Keratinocyte (primary cell): ENCODE measurements around the gene LCP2. TPM values are rescaled to one million over a fixed set of nuclear protein-coding genes. Genes with fewer than 3 reads are reported as not detected.

ENCODE experiments used
- DNase-seq: peaks from one replicate; pipeline ENCODE4 v3.0.0-alpha.2; 2011; ENCODE audit warnings: low read depth, missing footprints, low spot score
- FAIRE-seq: peaks from 2 replicates; lab custom pipeline; 2011; peaks lifted over from hg19 to GRCh38; lab: Jason Lieb, UNC
- H2AFZ ChIP-seq: 2 replicates; pipeline ENCODE4 v1.6.0; 2012; ENCODE audit warnings: low read length, control low read depth, inconsistent platforms; ENCODE audit not compliant: control insufficient read depth
- H3K27ac ChIP-seq: 2 replicates; pipeline ENCODE4 v1.5.1; 2011; ENCODE audit warnings: low read length; ENCODE audit not compliant: control insufficient read depth, insufficient read depth
- H3K27me3 ChIP-seq: 3 replicates; pipeline ENCODE4 v1.6.0; 2011; ENCODE audit warnings: low read length; ENCODE audit not compliant: control insufficient read depth, insufficient read depth; ENCODE audit errors: extremely low read depth
- H3K36me3 ChIP-seq, 2 experiments: 2 replicates in 1 of 2; 3 replicates in 1 of 2; pipeline ENCODE4 v1.5.1; 2011; ENCODE audit warnings: low read length in 2 of 2, mild to moderate bottlenecking in 1 of 2; ENCODE audit not compliant: control insufficient read depth in 2 of 2, insufficient read depth in 2 of 2; ENCODE audit errors: extremely low read depth in 1 of 2
- H3K4me1 ChIP-seq: 3 replicates; pipeline ENCODE4 v1.5.1; 2011; ENCODE audit warnings: low read length; ENCODE audit not compliant: control insufficient read depth, insufficient read depth; ENCODE audit errors: extremely low read depth
- H3K4me2 ChIP-seq: 3 replicates; pipeline ENCODE4 v1.6.0; 2011; ENCODE audit warnings: low read depth, low read length; ENCODE audit not compliant: control insufficient read depth, insufficient read depth; ENCODE audit errors: extremely low read depth
- H3K4me3 ChIP-seq, 3 experiments: fragments of 200-600 bp in 1 of 3; sonication (generic) in 1 of 3; 2 replicates in 2 of 3; 3 replicates in 1 of 3; pipeline ENCODE4 v1.5.1; 2011 to 2016; ENCODE audit warnings: low read length in 3 of 3, mild to moderate bottlenecking in 3 of 3, control low read depth in 2 of 3, inconsistent platforms in 1 of 3, low read depth in 1 of 3, mixed read lengths in 1 of 3, mixed run types in 1 of 3, moderate library complexity in 1 of 3; ENCODE audit not compliant: control insufficient read depth in 2 of 3, insufficient read depth in 2 of 3; ENCODE audit errors: extremely low read depth in 1 of 3
- H3K79me2 ChIP-seq: 2 replicates; pipeline ENCODE4 v1.6.0; 2012; ENCODE audit warnings: low read length; ENCODE audit not compliant: control insufficient read depth, insufficient read depth
- H3K9ac ChIP-seq: 3 replicates; pipeline ENCODE4 v1.6.0; 2011; ENCODE audit warnings: low read length; ENCODE audit not compliant: control insufficient read depth, insufficient read depth; ENCODE audit errors: extremely low read depth
- H3K9me1 ChIP-seq: 3 replicates; pipeline ENCODE4 v1.6.0; 2011; ENCODE audit warnings: low read length; ENCODE audit not compliant: control insufficient read depth, insufficient read depth; ENCODE audit errors: extremely low read depth
- H3K9me3 ChIP-seq: 2 replicates; pipeline ENCODE4 v1.5.1; 2012; ENCODE audit warnings: low read depth, low read length; ENCODE audit not compliant: control insufficient read depth
- H4K20me1 ChIP-seq: 3 replicates; pipeline ENCODE4 v1.6.0; 2011; ENCODE audit warnings: low read length; ENCODE audit not compliant: control insufficient read depth, insufficient read depth; ENCODE audit errors: extremely low read depth
- CTCF ChIP-seq, 3 experiments: IDR thresholded peaks in 1 of 3; conservative IDR thresholded peaks in 1 of 3; optimal IDR thresholded peaks in 1 of 3; 2 replicates in 2 of 3; 3 replicates in 1 of 3; pipeline versions ENCODE3 to v1.5.1; 2011; ENCODE audit warnings: low read length in 3 of 3, mild to moderate bottlenecking in 3 of 3, moderate library complexity in 2 of 3, control low read depth in 1 of 3, inconsistent platforms in 1 of 3; ENCODE audit not compliant: insufficient read depth in 2 of 3; ENCODE audit errors: extremely low read depth in 1 of 3
- EZH2 ChIP-seq: IDR thresholded peaks from one replicate; pipeline ENCODE4 v1.6.1; 2012; ENCODE audit warnings: inconsistent platforms, mild to moderate bottlenecking, low read length, moderate library complexity
- dilution Hi-C: fragments of 300-500 bp; cut with MboI; formaldehyde crosslinking; loops from one replicate; pipeline ENCODE4 v1.7.0; 2020; ENCODE audit warnings: low sequenced_read_pairs; ENCODE audit not compliant: extremely low pct_ligation_motif_present
- polyA plus RNA-seq, 5 experiments: library from polyadenylated mRNA; depleted of rRNA in 3 of 5; stranded (reverse) in 3 of 5; stranded (forward) in 1 of 5; unstranded in 1 of 5; fragments of >200 nt; gene quantifications; 1 replicate in 1 of 5; 2 replicates in 3 of 5; 3 replicates in 1 of 5; pipeline versions ENCODE4 v1.2.1 to v1.2.3, GENCODE V29; 2011 to 2012; ENCODE audit warnings: missing spikeins in 2 of 5, low read depth in 1 of 5, low replicate concordance in 1 of 5

The LCP2 gene
- polyA plus RNA-seq, 1 donor (not counting 4 experiments of a cell fraction or from before 2014, with no cell fraction given) = not detected

GRCh38 chr5:170252720-170253350 is 44.7 kb downstream of the LCP2 start:
- FAIRE-seq = no peak
- H3K27ac ChIP-seq = no peak overlapping the region

GRCh38 chr5:170252109-170252508 is 45.5 kb downstream of the LCP2 start:
- FAIRE-seq = no peak
- H3K4me1 ChIP-seq = no peaks in the 10 kb centered on the region
- dilution Hi-C loops = no loop called here

More at GRCh38 chr5:170252720-170253350, 44.7 kb downstream of the LCP2 start:
- no peaks in the 10 kb centered on the region for H3K4me1 ChIP-seq
- H3K9me3 ChIP-seq = no peaks in the 10 kb centered on the region
- no peaks in the 10 kb centered on the region for H3K36me3 ChIP-seq
- no peaks in the 10 kb centered on the region for H3K9me1 ChIP-seq
- dilution Hi-C loops = no loop called here
- DNase-seq = no peak
- no peak overlapping the region for H2AFZ ChIP-seq
- no peak overlapping the region for H3K9ac ChIP-seq
- H3K4me2 ChIP-seq = no peak overlapping the region
- no peak for TF ChIP-seq EZH2
- TF ChIP-seq CTCF (optimal IDR thresholded peaks at IDR 0.05 in 1 of 3, IDR thresholded peaks at IDR 0.05 in 1 of 3, conservative IDR thresholded peaks at IDR 0.05 in 1 of 3; ENCODE audit: extremely low read depth in 1 of 3, insufficient read depth in 2 of 3, low read length in 3 of 3) = no peak
- H3K4me3 ChIP-seq = no peak overlapping the region
- no peaks in the 10 kb centered on the region for H3K27me3 ChIP-seq
- no peaks in the 10 kb centered on the region for H3K79me2 ChIP-seq
- no peaks in the 10 kb centered on the region for H4K20me1 ChIP-seq

More at GRCh38 chr5:170252109-170252508, 45.5 kb downstream of the LCP2 start:
- Histone ChIP-seq H3K4me3 (no peak overlapping the region), H2AFZ (no peak overlapping the region), H3K36me3 (no peaks in the 10 kb centered on the region), H3K9me3 (no peaks in the 10 kb centered on the region), H3K9ac (no peak overlapping the region), H3K4me2 (no peak overlapping the region), H3K27me3 (no peaks in the 10 kb centered on the region), H4K20me1 (no peaks in the 10 kb centered on the region), H3K9me1 (no peaks in the 10 kb centered on the region), H3K79me2 (no peaks in the 10 kb centered on the region), H3K27ac (no peak overlapping the region)
- TF ChIP-seq CTCF (optimal IDR thresholded peaks at IDR 0.05 in 1 of 3, IDR thresholded peaks at IDR 0.05 in 1 of 3, conservative IDR thresholded peaks at IDR 0.05 in 1 of 3; ENCODE audit: extremely low read depth in 1 of 3, insufficient read depth in 2 of 3, low read length in 3 of 3) (no peak), EZH2 (no peak)
- no peak for DNase-seq
